Inflammatory macrophage treated with lipopolysaccharide for 4 hours (primary cell): ENCODE measurements around the gene MTA1.

ENCODE experiments used
- DNase-seq: peaks from one replicate; pipeline ENCODE4 v3.0.0-alpha.2; 2020

MTA1 gene

GRCh38 chr14:105501504-105502291 lies 82.1 kb downstream of the MTA1 start:
- DNase-seq, result no peak

- DNase-seq, result no peak
Observed at GRCh38 chr14:105502446-105503295, 83.0 kb downstream of the MTA1 start.

- no peak for DNase-seq
Observed at GRCh38 chr14:105503296-105503640, 83.6 kb downstream of the MTA1 start.

- DNase-seq, result no peak
Observed at GRCh38 chr14:105503935-105504692, 84.5 kb downstream of the MTA1 start.

- DNase-seq, result no peak
Observed at GRCh38 chr14:105505101-105505500, 85.5 kb downstream of the MTA1 start.

- no peak for DNase-seq
Observed at GRCh38 chr14:105507247-105507646, 87.6 kb downstream of the MTA1 start.

- no peak for DNase-seq
Observed at GRCh38 chr14:105508069-105508468, 88.4 kb downstream of the MTA1 start.

GRCh38 chr14:105508601-105509000 lies 89.0 kb downstream of the MTA1 start:
- no peak for DNase-seq

GRCh38 chr14:105517096-105517495 lies 97.5 kb downstream of the MTA1 start:
- no peak for DNase-seq

- no peak for DNase-seq
Observed at GRCh38 chr14:105519946-105520698, 100.5 kb downstream of the MTA1 start.
